ENCODE data around the gene ATP5MC3.
A peak's percentile ranks its signal among the peaks of the same experiment; 100 is the strongest.
"Not testable (repeated sequence)": the region's sequence is repeated elsewhere in the genome, so short reads cannot be mapped to it uniquely, and the experiment has no call there.

The ATP5MC3 gene

DNA sequence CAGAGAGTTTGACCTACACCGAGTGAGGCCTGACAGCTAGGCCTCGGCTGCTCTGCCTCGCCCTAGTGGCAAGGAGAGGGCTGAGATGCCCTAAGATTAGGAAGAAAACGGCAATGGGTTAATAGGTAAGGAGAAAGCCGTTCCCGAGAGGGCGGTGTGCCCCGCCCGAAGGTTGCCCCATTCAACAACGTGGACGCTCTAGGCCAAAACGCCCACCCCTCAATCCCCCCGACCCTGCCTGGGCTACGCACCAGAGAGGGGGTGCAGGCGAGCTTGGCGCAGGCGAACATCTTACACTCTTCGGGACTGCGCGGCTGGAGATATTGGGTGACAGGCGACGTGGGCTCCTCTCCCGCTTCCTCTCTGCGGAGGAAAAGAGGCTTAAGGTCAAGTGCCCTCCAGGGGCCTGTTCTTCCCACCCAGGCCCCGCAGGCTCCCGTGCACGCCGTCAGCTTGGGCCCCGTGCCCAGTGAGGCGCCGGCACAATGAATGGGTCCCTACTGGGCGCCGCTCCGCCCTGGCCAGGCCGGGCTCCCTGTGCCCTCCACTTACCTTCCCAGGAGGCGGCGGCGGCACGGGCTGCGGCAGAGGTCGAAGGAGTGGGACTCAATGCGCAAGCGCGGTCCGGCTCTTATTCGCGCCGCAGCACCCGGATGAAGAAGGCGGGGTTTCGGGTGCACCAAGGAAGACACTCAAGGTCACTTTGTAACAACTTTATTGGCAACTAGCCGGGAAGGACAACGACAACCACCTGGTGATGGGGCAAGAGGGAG is at the start of gene ATP5MC3:
ATP5MC3 (minus strand) TSS at position 607 of the 773 bp plus-strand sequence; CDS start at position 290, 317 bp downstream.
- FAIRE-seq (peak; percentile 62), DNase-seq (ENCODE audit: insufficient read length, low spot score) (peak; percentile 95)

DNA sequence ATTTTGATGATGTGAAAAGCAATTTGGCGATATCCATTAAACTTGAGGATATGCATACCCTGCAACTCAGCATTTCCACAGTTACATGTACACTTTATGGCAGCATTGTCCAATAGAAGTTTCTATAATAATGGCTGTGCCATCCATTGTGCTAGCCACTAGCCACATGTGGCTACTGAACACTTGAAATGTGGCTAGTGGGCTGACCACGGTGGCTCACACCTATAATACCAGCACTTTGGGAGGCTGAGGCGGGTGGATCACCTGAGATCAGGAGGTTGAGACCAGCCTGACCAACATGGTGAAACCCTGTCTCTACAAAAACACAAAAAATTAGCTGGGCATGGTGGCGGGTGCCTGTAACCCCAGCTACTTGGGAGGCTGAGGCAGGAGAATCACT is 47.1 kb upstream of the ATP5MC3 start:
- FAIRE-seq: peak; percentile 28

GRCh38 chr2:175228179-175228578 is 46.7 kb upstream of the ATP5MC3 start:
- FAIRE-seq (no peak), DNase-seq (ENCODE audit: insufficient read length, low spot score) (no peak)

More for the DNA sequence above, 47.1 kb upstream of the ATP5MC3 start:
- DNase-seq (ENCODE audit: insufficient read length, low spot score): not testable (repeated sequence)

DNA sequence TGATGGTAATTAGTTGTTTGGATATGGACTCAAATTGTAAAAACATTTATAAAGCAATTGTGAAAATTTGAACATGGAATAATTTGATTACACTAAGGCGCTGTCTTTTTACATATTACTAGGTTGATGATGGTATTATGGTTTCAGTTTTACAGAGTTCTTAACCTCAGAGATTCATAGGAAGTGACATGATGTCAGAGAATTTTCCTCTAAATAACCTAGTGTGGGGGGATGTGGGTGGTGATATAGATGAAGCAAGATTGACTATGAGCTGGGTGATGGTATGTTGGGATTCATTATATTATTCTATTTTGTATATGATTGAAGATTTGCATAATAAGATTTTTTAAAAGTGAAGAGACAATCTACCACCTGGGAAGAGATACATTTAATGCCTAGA is 45.9 kb upstream of the ATP5MC3 start:
- FAIRE-seq (no peak), DNase-seq (ENCODE audit: insufficient read length, low spot score) (no peak)

DNA sequence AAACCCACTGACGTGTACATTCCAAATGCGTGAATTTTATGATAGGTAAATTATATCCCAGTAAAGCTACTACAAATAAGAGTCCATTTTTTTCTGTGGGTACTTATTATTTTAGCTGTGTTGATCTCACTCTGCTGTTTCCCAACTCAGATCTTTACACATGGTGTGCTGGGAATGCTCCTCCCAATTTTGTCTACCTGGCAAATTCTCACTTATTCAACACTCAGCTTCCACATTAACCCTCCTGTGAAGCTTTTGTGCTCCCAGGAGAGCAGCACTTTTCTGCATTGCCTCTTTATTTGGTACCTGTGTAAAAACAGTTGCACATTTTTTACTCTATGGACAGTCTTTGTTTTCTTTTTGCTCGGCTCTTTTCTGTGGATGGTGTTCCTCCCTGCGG is 38.6 kb upstream of the ATP5MC3 start:
- FAIRE-seq: no peak
- no peak for DNase-seq (ENCODE audit: insufficient read length, low spot score)

GRCh38 chr2:175218551-175218950 is 37.0 kb upstream of the ATP5MC3 start:
- DNase-seq (ENCODE audit: insufficient read length, low spot score) (no peak), FAIRE-seq (no peak)

DNA sequence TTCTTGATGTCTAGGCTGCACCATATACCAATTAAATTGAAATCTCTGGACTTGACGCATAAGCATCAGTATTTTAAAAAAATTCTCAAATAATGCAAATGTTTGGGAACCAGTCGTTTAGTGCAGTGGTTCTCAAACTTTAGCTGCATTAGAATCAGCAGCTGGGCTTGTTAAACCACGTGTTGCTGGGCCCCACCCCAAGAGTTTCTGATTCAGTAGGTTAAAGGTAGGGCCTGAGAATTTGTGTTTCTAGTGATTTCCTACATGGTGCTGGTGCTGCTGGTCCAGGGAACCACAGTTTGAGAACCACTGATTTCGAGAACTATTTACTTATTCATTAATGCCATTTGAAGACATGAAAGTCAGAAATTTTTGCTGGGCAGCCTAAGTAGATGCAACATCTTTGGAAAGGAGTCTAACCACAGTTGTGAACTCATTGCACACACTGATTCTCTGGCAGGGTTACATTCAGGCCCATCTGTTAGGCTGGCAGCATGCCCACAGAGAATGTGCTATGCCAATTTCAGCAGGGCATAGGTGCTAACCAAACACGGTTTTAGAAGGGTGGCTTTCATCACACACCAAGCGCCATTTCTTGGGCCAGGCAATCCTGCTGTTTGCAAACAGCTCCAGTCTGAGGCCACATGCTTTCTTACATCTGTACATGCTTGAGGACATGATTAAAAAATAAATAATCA is 26.4 kb upstream of the ATP5MC3 start:
- DNase-seq (ENCODE audit: insufficient read length, low spot score) (no peak), FAIRE-seq (peak; percentile 16)

DNA sequence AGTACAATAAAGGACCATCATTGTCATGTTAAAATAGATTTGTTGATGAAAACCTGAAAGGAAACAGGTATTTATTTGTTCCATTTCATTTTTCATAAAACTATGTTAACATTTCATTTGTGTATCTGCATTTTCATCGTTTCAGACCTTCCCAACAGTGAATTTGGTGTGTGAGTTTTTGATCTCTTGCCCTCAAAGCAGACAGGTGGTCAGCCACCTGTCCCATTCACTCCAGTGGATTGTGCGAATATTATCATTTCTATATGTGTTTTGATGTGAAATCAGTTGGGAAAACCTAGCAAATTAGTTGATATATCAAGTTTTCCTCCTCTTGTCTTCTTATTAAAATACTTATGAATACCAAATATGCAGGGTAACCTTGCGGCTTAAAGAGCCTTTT is 25.4 kb upstream of the ATP5MC3 start:
- DNase-seq (ENCODE audit: insufficient read length, low spot score) (no peak), FAIRE-seq (no peak)

GRCh38 chr2:175205523-175205922 is 24.0 kb upstream of the ATP5MC3 start:
- FAIRE-seq: no peak

DNA sequence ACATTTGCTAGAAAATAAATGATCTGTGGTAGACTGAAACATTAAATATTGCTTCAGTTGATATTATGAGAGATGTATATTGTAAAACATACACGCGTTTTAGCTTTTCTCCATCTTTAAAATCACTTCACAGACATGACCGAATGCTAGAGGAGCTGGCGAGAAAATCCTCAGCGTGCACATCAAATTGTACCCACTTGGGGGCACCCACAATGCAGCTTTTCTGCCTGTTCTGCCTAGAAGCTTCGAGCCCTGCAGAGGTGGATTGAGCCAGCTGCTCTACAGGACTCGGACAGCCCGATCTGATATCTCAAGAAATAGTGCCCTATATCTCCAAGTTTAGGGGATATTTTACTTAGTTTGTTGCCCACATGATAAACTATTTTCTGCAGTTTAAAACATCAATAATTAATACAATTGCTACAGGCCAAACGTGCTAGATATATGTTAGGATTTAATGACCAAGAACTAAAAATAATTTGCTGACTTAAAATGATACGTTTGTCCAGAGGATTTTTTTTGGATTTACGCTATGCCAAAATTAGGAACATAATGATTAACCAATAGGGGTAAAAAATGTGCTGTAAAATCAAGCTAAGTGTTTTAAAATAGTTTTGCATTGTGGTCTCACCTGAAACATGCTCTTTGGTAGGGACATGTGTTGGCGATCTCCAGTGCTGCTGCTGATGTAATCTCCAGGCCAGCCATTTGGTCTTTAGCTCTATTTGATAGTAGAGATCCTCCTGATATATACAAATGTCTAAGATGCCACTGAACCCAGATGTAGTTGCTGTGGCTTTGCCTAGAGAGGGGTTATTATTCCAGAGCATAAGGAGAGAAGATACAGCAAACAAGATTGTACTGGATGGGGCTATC is 22.3 kb upstream of the ATP5MC3 start:
- peak; percentile 37 for DNase-seq (ENCODE audit: insufficient read length, low spot score)
- peak; percentile 71 for FAIRE-seq

More at GRCh38 chr2:175205523-175205922, 24.0 kb upstream of the ATP5MC3 start:
- no peak for DNase-seq (ENCODE audit: insufficient read length, low spot score)

DNA sequence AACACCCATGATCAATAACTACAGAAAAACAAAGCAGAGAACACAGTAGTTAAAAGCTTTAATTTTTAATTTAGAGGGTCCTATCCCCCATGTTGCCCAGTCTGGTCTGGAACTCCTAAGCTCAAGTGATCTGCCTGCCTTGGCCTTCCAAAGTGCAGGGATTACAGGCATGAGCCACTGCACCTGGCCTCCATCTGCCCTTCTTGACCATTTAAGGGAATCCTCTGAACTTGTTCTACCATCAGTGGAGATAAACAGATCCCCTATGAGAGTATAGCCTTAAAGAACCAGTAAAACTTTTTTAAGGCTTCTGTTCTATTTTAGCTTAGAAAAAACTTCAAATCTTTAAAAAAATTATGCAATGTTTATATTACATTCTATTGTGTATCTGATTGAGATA is 13.5 kb upstream of the ATP5MC3 start:
- DNase-seq (ENCODE audit: insufficient read length, low spot score): no peak
- no peak for FAIRE-seq

- FAIRE-seq (no peak), DNase-seq (ENCODE audit: insufficient read length, low spot score) (no peak)
Observed at GRCh38 chr2:175188761-175189160, 7.3 kb upstream of the ATP5MC3 start.

- FAIRE-seq: no peak
Observed at GRCh38 chr2:175187378-175187777, 5.9 kb upstream of the ATP5MC3 start.

DNA sequence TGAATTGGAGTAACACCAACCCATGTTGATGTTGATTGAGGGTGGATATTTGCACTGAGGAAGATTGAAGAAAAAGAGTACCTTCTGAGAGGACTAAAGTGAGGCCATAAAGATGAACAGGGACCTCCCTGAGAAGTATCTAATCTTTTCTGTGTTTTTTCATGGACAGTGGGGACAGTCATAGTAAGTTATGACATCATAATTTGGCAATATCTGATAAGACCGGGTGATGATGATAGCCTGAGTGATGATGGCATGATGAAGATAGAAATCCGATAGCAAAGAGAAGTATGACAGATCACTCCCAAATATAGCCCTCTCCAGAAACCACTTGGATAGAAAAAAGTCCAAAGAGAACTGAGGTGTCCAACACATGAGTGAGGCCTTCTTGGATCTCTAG is 2.2 kb upstream of the ATP5MC3 start:
- FAIRE-seq: no peak
- no peak for DNase-seq (ENCODE audit: insufficient read length, low spot score)

More at GRCh38 chr2:175187378-175187777, 5.9 kb upstream of the ATP5MC3 start:
- DNase-seq (ENCODE audit: insufficient read length, low spot score): no peak

GRCh38 chr2:175181877-175182308 is 383 bp upstream of the ATP5MC3 start:
- FAIRE-seq: no peak

DNA sequence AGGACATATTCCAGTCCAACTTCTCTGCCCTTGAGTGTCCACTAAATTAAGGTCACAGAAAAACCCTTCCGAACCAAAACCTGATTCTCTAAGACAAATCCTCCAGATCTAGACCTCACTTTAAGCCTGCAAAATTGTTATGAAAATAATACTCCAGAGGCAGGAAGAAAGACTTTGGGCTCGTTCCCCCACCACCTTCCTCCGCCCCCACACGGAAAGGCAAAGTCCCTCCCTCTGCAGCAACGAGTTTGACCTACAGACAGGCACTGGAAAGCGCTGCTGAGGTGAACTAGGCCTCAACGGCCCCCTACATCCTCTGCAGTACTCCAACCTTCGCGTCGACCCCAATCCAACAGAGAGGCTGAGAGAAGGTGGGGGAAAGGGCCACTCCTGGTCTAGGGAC is 808 bp downstream of the ATP5MC3 start:
- DNase-seq (ENCODE audit: insufficient read length, low spot score) (no peak), FAIRE-seq (no peak)

More at GRCh38 chr2:175181877-175182308, 383 bp upstream of the ATP5MC3 start:
- no peak for DNase-seq (ENCODE audit: insufficient read length, low spot score)

GRCh38 chr2:175176624-175177023 is 4.9 kb downstream of the ATP5MC3 start:
- DNase-seq (ENCODE audit: insufficient read length, low spot score) (no peak), FAIRE-seq (no peak)

DNA sequence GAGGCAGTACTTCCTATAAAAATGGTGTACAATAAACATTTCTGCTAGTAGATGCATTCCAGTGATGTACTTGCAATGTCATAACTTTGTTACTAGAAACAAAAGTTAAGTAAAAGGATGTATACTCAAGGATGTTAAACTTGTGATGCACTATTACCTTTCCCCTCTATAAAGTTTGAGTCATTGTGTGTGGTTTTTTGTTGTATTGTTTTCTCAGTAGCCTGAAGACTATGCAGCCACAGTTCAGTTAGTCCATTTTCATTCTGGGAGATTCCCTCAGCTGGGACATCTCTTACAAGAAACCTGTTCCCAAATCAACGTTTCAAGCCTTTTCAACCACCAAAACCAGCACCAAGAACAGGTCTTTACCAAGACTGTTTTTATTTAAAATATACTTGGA is 5.6 kb downstream of the ATP5MC3 start:
- no peak for DNase-seq (ENCODE audit: insufficient read length, low spot score)

DNA sequence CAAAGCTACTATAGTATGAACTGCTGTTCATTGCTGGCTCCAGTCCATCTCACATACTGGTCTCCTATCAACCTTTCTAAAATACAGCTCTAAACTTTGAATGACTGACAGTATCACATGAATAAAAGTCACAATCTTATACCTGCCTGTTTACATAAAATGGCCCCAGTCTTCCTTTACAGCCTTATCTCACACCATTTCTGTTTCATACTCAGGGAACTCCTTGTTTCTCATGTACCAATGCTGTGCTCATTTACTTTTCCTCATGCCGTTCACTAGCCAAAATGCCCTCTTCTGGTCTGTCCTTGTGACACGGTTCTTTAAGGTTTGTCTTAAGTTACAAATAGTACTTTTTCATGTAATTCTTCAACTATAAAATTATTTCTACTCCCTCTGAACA is 6.2 kb downstream of the ATP5MC3 start:
- no peak for FAIRE-seq
- DNase-seq (ENCODE audit: insufficient read length, low spot score): no peak

More for the DNA sequence above, 5.6 kb downstream of the ATP5MC3 start:
- FAIRE-seq: no peak

DNA sequence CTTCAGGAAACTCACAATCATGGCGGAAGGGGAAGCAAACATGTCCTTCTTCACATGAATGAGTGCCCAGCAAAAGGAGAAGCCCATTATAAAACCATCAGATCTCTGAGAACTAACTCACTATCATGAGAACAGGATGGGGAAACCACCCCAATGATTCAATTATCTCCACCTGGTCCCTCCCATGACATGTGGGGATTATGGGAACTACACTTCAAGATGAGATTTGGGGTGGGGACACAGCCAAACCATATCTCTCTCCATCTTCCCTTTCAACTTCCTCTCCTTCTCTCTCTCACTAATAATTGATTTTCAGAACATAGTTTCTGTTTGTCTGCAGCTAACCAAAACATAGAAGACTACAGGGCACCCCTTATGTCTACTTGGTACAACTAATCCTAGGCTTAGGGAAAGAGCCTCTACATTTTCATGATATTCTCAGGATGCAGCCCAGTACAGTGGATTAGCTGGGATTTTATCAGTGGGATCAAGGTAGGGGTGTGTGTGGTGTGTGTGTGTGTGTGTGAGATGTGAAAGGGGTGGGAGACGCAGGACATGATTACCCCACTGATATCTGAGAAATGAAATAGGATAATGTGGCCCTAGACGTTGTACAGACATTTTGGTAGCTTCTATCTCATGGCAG is 10.7 kb downstream of the ATP5MC3 start:
- FAIRE-seq (no peak), DNase-seq (ENCODE audit: insufficient read length, low spot score) (no peak)

Data from HTR-8/SVneo (cell line).